Measurements from ENCODE around the gene R3HDM2.

DNA sequence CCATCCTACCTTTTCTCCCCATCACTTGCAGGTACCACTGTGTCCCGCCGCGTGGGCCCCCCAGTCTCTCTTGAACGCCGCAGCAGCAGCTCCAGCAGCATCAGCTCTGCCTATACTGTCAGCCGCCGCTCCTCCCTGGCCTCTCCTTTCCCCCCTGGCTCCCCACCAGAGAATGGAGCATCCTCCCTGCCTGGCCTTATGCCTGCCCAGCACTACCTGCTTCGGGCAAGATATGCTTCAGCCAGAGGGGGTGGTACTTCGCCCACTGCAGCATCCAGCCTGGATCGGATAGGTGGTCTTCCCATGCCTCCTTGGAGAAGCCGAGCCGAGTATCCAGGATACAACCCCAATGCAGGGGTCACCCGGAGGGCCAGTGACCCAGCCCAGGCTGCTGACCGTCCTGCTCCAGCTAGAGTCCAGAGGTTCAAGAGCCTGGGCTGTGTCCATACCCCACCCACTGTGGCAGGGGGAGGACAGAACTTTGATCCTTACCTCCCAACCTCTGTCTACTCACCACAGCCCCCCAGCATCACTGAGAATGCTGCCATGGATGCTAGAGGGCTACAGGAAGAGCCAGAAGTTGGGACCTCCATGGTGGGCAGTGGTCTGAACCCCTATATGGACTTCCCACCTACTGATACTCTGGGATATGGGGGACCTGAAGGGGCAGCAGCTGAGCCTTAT, 39.6 kb upstream of the R3HDM2 start:
- no peak for TF ChIP-seq EZH2 (IDR thresholded peaks at IDR 0.05; ENCODE audit: borderline replicate concordance, low read length)
- TF ChIP-seq, protein P1, sequence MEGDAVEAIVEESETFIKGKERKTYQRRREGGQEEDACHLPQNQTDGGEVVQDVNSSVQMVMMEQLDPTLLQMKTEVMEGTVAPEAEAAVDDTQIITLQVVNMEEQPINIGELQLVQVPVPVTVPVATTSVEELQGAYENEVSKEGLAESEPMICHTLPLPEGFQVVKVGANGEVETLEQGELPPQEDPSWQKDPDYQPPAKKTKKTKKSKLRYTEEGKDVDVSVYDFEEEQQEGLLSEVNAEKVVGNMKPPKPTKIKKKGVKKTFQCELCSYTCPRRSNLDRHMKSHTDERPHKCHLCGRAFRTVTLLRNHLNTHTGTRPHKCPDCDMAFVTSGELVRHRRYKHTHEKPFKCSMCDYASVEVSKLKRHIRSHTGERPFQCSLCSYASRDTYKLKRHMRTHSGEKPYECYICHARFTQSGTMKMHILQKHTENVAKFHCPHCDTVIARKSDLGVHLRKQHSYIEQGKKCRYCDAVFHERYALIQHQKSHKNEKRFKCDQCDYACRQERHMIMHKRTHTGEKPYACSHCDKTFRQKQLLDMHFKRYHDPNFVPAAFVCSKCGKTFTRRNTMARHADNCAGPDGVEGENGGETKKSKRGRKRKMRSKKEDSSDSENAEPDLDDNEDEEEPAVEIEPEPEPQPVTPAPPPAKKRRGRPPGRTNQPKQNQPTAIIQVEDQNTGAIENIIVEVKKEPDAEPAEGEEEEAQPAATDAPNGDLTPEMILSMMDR (IDR thresholded peaks at IDR 0.05; ENCODE audit: low read length), result no peak

All from OCI-LY1 (cell line).